GM12872 (cell line): Measurements from ENCODE around the gene LIMD2.

Source experiments
- TF ChIP-seq, protein P1 (sequence below): IDR thresholded peaks from 3 replicates; pipeline ENCODE4 v1.5.1; 2011; ENCODE audit warnings: low read depth, mild to moderate bottlenecking, low read length, moderate library complexity; ENCODE audit not compliant: insufficient read depth

Gene LIMD2

DNA sequence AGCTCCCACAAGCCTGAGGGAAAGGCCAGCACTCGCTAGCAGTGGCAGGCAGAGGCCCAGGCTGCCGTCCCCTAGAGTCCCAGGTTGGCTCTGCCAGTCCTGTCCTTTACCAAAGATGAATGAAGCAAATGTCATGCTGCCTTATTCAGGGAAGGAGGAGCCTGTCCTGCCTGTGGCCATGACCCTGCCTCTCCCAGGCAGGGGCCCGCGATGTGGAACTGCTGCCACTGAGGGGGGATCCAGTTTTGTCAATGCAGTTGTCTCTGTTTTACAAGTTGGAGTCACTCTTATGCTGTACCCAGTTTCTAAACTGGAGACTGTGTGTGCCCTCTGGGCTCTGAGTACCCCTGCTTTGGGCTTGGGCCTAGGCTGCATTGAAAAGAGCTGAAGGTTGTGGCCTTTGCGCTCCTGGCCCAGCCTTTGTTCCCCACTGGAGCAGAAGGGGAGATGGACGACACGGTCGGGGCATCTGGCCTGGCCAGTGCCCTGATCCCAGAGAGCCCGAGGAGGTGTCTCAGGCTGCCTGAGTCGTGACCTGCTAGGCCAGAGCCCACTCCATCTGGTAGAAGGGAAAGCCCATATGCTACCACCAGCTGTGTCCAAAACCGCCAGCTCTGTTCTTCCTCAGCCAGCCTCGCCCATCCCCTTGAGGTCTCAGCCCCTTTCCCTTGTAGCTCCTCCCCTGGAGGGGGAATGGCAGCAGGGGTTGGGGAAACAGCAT, 5.5 kb downstream of the LIMD2 start:
- TF ChIP-seq, protein P1, sequence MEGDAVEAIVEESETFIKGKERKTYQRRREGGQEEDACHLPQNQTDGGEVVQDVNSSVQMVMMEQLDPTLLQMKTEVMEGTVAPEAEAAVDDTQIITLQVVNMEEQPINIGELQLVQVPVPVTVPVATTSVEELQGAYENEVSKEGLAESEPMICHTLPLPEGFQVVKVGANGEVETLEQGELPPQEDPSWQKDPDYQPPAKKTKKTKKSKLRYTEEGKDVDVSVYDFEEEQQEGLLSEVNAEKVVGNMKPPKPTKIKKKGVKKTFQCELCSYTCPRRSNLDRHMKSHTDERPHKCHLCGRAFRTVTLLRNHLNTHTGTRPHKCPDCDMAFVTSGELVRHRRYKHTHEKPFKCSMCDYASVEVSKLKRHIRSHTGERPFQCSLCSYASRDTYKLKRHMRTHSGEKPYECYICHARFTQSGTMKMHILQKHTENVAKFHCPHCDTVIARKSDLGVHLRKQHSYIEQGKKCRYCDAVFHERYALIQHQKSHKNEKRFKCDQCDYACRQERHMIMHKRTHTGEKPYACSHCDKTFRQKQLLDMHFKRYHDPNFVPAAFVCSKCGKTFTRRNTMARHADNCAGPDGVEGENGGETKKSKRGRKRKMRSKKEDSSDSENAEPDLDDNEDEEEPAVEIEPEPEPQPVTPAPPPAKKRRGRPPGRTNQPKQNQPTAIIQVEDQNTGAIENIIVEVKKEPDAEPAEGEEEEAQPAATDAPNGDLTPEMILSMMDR, result no peak

DNA sequence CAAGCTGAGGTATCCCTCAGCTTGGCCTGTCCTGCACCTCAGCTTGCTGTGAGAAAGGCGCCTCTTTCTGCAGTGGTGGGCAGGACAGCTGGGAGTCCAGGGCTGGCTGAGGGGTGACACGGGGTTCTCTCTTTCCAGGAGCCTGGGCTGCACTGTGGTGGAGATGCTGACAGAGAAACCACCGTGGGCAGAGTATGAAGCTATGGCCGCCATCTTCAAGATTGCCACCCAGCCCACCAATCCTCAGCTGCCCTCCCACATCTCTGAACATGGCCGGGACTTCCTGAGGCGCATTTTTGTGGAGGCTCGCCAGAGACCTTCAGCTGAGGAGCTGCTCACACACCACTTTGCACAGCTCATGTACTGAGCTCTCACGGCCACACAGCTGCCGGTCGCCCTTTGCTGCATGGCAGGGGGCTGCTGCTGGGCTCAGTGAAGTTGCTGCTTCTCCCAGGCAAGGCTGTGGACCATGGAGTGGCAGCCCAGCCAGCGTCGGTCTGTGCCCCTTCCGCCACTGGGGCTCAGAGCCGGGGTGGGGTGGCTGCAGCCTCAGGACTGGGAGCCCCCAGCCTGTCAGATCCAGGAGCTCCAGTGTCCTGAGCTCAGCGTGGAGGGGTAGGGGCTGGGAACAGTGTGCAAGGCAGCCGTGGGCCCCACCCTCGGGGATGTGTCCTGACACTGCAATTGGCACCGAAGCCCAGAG, 6.4 kb downstream of the LIMD2 start:
- TF ChIP-seq, protein P1, result no peak

GRCh38 chr17:63692195-63692816, 7.6 kb downstream of the LIMD2 start:
- TF ChIP-seq, protein P1, result 0 out of 3 replicates have a peak, but pooled peaks have one; percentile 10

DNA sequence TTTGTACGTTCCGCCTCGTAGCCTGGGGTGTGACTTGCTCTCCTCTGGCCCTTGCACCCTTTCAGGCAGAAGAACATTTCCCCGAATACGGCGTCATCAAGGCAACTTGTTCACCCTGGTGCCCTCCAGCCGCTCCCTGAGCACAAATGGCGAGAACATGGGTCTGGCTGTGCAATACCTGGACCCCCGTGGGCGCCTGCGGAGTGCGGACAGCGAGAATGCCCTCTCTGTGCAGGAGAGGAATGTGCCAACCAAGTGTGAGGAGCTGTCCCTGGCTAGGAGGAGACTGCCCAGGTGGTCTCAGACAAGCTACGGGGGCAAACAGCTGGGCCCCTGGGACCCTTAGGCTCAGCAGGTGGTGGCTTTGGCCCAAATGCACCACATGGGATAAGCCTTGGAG, 10.4 kb downstream of the LIMD2 start:
- TF ChIP-seq, protein P1, result no peak

DNA sequence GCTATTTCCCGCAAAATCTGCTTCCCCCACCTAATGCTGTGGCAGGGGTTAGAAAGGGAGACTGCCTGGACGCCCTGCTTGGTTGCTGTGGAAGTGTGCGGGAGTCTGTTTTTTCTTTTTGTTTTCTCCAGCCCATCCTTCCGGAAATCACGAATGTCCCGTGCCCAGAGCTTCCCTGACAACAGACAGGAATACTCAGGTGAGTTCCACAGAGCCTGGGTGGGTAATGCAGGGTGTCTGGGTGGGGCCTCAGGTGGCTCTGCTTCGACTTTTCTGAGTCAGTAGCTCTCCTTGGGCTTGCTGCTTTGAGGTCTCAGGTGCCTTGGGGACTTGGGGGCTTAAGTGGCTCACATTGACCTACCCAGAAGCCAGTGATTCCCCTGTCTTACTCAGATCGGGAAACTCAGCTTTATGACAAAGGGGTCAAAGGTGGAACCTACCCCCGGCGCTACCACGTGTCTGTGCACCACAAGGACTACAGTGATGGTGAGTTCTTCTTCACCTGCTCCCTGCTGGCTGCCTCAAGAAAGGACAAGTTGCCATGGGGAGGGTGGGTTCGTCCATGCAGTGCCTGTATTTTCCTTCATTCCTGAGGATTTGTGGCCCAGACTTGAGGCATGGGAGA, 11.4 kb downstream of the LIMD2 start:
- TF ChIP-seq, protein P1, result 0 out of 3 replicates have a peak, but pooled peaks have one; percentile 13

- TF ChIP-seq, protein P1, result no peak
These were observed 13.7 kb downstream of the LIMD2 start for GRCh38 chr17:63686138-63686685.

- TF ChIP-seq, protein P1, result no peak
These were observed 14.3 kb downstream of the LIMD2 start for GRCh38 chr17:63685578-63685977.
